Measurements from ENCODE around the gene TMEM125. TPM values are rescaled to one million over a fixed set of nuclear protein-coding genes. Genes with fewer than 3 reads are reported as not detected.

TMEM125 gene
- total RNA-seq, 2 experiments from 2014 or later, result not detected

DNA sequence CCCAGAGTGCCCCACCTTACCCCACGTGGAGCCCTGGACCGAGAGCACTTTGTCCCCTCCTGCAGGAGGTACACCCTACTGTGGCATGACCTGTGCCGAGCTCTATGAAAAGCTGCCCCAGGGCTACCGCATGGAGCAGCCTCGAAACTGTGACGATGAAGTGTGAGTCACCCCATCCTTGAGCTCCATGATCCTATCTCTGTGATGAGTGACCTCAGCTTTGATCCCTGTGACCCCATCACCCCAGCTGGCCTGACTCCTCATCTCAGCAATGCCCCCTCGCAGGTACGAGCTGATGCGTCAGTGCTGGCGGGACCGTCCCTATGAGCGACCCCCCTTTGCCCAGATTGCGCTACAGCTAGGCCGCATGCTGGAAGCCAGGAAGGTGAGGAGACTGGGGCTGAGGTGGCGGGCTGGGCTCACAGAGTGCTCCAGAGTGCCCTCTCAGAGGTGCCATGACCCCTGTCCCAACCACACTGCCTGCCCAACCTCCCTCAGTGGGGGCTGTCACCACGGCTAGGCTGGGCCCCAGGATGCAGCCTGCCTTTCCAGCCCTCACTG lies 51.6 kb downstream of the TMEM125 start:
- ChIA-PET POLR2A (no interaction called here), CTCF (no interaction called here)

DNA sequence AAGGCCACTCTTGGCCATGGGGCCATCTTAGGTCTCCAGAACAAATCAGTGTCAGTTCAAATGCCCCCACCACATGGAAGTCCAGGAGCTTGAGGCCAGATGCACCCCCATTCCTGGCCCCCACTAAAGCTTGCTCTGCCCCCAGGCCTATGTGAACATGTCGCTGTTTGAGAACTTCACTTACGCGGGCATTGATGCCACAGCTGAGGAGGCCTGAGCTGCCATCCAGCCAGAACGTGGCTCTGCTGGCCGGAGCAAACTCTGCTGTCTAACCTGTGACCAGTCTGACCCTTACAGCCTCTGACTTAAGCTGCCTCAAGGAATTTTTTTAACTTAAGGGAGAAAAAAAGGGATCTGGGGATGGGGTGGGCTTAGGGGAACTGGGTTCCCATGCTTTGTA lies 52.7 kb downstream of the TMEM125 start:
- ChIA-PET CTCF (no interaction called here), POLR2A (no interaction called here)

Other genes with a start within 250 kb of the TMEM125 start
- gene EBNA1BP2, start 97.7 kb upstream of the TMEM125 start, total RNA-seq, result 100 to 1,000 TPM; 165 TPM
- gene CFAP57, start 97.7 kb upstream of the TMEM125 start, total RNA-seq, result under 1 TPM; 0.25 to 0.42 TPM
- gene C1orf210, start 15.6 kb downstream of the TMEM125 start, total RNA-seq, result not detected
- under 1 TPM; 0.44 to 0.59 TPM for gene TIE1, start 31.0 kb downstream of the TMEM125 start, total RNA-seq
- gene MPL, start 67.8 kb downstream of the TMEM125 start, total RNA-seq, result not detected
- gene CDC20, start 89.0 kb downstream of the TMEM125 start, total RNA-seq, result 100 to 1,000 TPM; 141 to 148 TPM
- 10 to 100 TPM; 81.2 to 84.7 TPM for gene ELOVL1, start 98.0 kb downstream of the TMEM125 start, total RNA-seq
- gene MED8, start 119.8 kb downstream of the TMEM125 start, total RNA-seq, result 10 to 100 TPM; 39.6 to 39.7 TPM
- gene SZT2, start 119.9 kb downstream of the TMEM125 start, total RNA-seq, result 10 to 100 TPM; 34.4 to 36.7 TPM
- 1 to 10 TPM; 4.8 to 5.0 TPM for gene HYI, start 183.9 kb downstream of the TMEM125 start, total RNA-seq